ENCODE measurements around the gene PHLPP2. TPM values are rescaled to one million over a fixed set of nuclear protein-coding genes. Genes with fewer than 3 reads are reported as not detected.

The PHLPP2 gene
- total RNA-seq (2014; rRNA removed) (4.4 and 5.0 TPM in 2 replicates), Bru-seq, nascent RNA (percentile 57 among the genes with signal in this experiment), BruChase-seq, experiment 1, labeled RNA remaining after a 6-hour chase (percentile 60 among the genes with signal in this experiment), BruChase-seq, experiment 2, labeled RNA remaining after a 2-hour chase (percentile 63 among the genes with signal in this experiment)
- long read RNA-seq, partial matches to known transcripts, result 1 of 14 reads
- long read RNA-seq, other reads (novel, unspliced or antisense), result 13 of 14 reads

- peak within 1 kb of the TSS; percentile 82 for H3K4me2 ChIP-seq (ENCODE audit: low read length)
- H3K27me3 ChIP-seq (ENCODE audit: low read length), result no peaks in the 10 kb centered on the region
- H3K27ac ChIP-seq (ENCODE audit: low read length), result no peak within 1 kb of the TSS
- H3K4me1 ChIP-seq (ENCODE audit: insufficient read depth, low read length), result 0 out of 2 replicates have a peak, but pooled peaks cover 5% of the 10 kb centered on the region
- H3K4me3 ChIP-seq (ENCODE audit: low read length), result peak within 1 kb of the TSS; percentile 98
- ChIA-PET CTCF (no interaction called here), POLR2A (ENCODE audit: unreplicated experiment) (no interaction called here)
- H3K9me2 ChIP-seq (replicated peaks; ENCODE audit: low read length), result no peaks in the 10 kb centered on the region
- no TSS peak for BruUV-seq (replicated peaks)
- H3K9me3 ChIP-seq (ENCODE audit: low read length), result no peaks in the 10 kb centered on the region
- peaks cover 23% of the 10 kb centered on the region for H3K79me2 ChIP-seq (ENCODE audit: low read length)
- ATAC-seq (no peak), DNase-seq (no peak)
- intact Hi-C loops (cut with micrococcal nuclease), result loop anchor here (5.0 kb wide), 1 partner anchor 158 kb away; the partner anchor contains the start of gene ZNF821
- H3K9ac ChIP-seq (ENCODE audit: low read length), result peak within 1 kb of the TSS; percentile 52; the same call in 1 of the 2 replicates
- H3F3A ChIP-seq (ENCODE audit: low read length, unreplicated experiment), result no peaks in the 10 kb centered on the region
- no peak for TF ChIP-seq EZH2phosphoT487 (IDR thresholded peaks at IDR 0.05; ENCODE audit: borderline replicate concordance, low read length)
- no peak for TF ChIP-seq EZH2 (IDR thresholded peaks at IDR 0.05; ENCODE audit: low read length, unreplicated experiment)
- TF ChIP-seq CTCF (conservative IDR thresholded peaks at IDR 0.05; ENCODE audit: low read depth, low read length), result no peak
- H3K36me3 ChIP-seq (ENCODE audit: low read depth, low read length), result no peaks in the 10 kb centered on the region
- H2AFZ ChIP-seq (ENCODE audit: low read length), result peak within 1 kb of the TSS; percentile 96
- H4K20me1 ChIP-seq (ENCODE audit: low read length), result no peaks in the 10 kb centered on the region
These were observed at the start of gene PHLPP2 for GRCh38 chr16:71724320-71724751. TSS of gene PHLPP2 (minus strand) at chr16:71724701. CDS start at chr16:71714795, 9,906 bp downstream.

GRCh38 chr16:71771571-71771970 lies 47.1 kb upstream of the PHLPP2 start:
- TF ChIP-seq CTCF (conservative IDR thresholded peaks at IDR 0.05; ENCODE audit: low read depth, low read length) (no peak), EZH2 (IDR thresholded peaks at IDR 0.05; ENCODE audit: low read length, unreplicated experiment) (no peak)
- no peak overlapping the region for H3K4me3 ChIP-seq (ENCODE audit: low read length)
- H3K27ac ChIP-seq (ENCODE audit: low read length), result peak overlapping the region; percentile 49
- peak overlapping the region; percentile 62; the same call in 1 of the 2 replicates for H3K4me2 ChIP-seq (ENCODE audit: low read length)
- no TSS peak for BruUV-seq (replicated peaks)
- no peak overlapping the region for H2AFZ ChIP-seq (ENCODE audit: low read length)
- no peaks in the 10 kb centered on the region for H3K9me3 ChIP-seq (ENCODE audit: low read length)
- H3K9ac ChIP-seq (ENCODE audit: low read length), result no peak overlapping the region
- POLR2A ChIA-PET (ENCODE audit: unreplicated experiment), result no interaction called here
- H3K36me3 ChIP-seq (ENCODE audit: low read depth, low read length), result peaks cover 24% of the 10 kb centered on the region
- H3F3A ChIP-seq (ENCODE audit: low read length, unreplicated experiment), result peaks cover 10% of the 10 kb centered on the region
- CTCF ChIA-PET, result no interaction called here
- H3K79me2 ChIP-seq (ENCODE audit: low read length), result peaks cover 13% of the 10 kb centered on the region; the same call in 1 of the 2 replicates
- no peaks in the 10 kb centered on the region for H3K9me2 ChIP-seq (replicated peaks; ENCODE audit: low read length)
- no peaks in the 10 kb centered on the region for H3K27me3 ChIP-seq (ENCODE audit: low read length)
- ATAC-seq (peak; percentile 86), DNase-seq (peak; percentile 55)
- intact Hi-C loops (cut with micrococcal nuclease), result loop anchor here (5.0 to 10.0 kb wide), 2 partner anchors 36 to 113 kb away; partner anchors contain the start of genes AP1G1 and ZNF821
- peaks cover 5% of the 10 kb centered on the region; the same call in 1 of the 2 replicates for H4K20me1 ChIP-seq (ENCODE audit: low read length)
- peaks cover 28% of the 10 kb centered on the region for H3K4me1 ChIP-seq (ENCODE audit: insufficient read depth, low read length)

GRCh38 chr16:71769222-71769621 lies 44.7 kb upstream of the PHLPP2 start:
- intact Hi-C loops (cut with micrococcal nuclease), result no loop called here
- Histone ChIP-seq H3K4me1 (ENCODE audit: insufficient read depth, low read length) (peaks cover 28% of the 10 kb centered on the region), H2AFZ (ENCODE audit: low read length) (no peak overlapping the region), H4K20me1 (ENCODE audit: low read length) (peaks cover 5% of the 10 kb centered on the region; the same call in 1 of the 2 replicates), H3K9me3 (ENCODE audit: low read length) (no peaks in the 10 kb centered on the region), H3F3A (ENCODE audit: low read length, unreplicated experiment) (peaks cover 10% of the 10 kb centered on the region), H3K27me3 (ENCODE audit: low read length) (no peaks in the 10 kb centered on the region), H3K4me3 (ENCODE audit: low read length) (no peak overlapping the region), H3K9ac (ENCODE audit: low read length) (no peak overlapping the region), H3K79me2 (ENCODE audit: low read length) (no peaks in the 10 kb centered on the region), H3K27ac (ENCODE audit: low read length) (no peak overlapping the region), H3K9me2 (replicated peaks; ENCODE audit: low read length) (no peaks in the 10 kb centered on the region), H3K4me2 (ENCODE audit: low read length) (no peak overlapping the region), H3K36me3 (ENCODE audit: low read depth, low read length) (peaks cover 23% of the 10 kb centered on the region)
- BruUV-seq (replicated peaks), result no TSS peak
- ChIA-PET CTCF (no interaction called here), POLR2A (ENCODE audit: unreplicated experiment) (no interaction called here)
- ATAC-seq (no peak), DNase-seq (no peak)
- TF ChIP-seq EZH2phosphoT487 (IDR thresholded peaks at IDR 0.05; ENCODE audit: borderline replicate concordance, low read length) (no peak), EZH2 (IDR thresholded peaks at IDR 0.05; ENCODE audit: low read length, unreplicated experiment) (no peak), CTCF (conservative IDR thresholded peaks at IDR 0.05; ENCODE audit: low read depth, low read length) (no peak)
